Colonic mucosa (tissue), 4 donors: ENCODE measurements around the gene ARTN. TPM values are rescaled to one million over a fixed set of nuclear protein-coding genes. Genes with fewer than 3 reads are reported as not detected.

ENCODE experiments used
- DNase-seq: peaks from one replicate; pipeline ENCODE4 v3.0.0-alpha.2; 2020
- H3K27ac ChIP-seq: fragments of 200-600 bp; one replicate; pipeline ENCODE4 v1.8.0; 2021
- H3K27me3 ChIP-seq: fragments of 200-600 bp; one replicate; pipeline ENCODE4 v1.8.0; 2021
- H3K36me3 ChIP-seq: fragments of 200-600 bp; one replicate; pipeline ENCODE4 v1.8.0; 2021
- H3K4me1 ChIP-seq: fragments of 200-600 bp; one replicate; pipeline ENCODE4 v1.8.0; 2021; ENCODE audit warnings: mild to moderate bottlenecking
- H3K4me3 ChIP-seq: fragments of 200-600 bp; one replicate; pipeline ENCODE4 v1.8.0; 2021
- H3K9ac ChIP-seq, 2 donors: one replicate each; pipeline ENCODE4 v1.7.0; 2013; ENCODE audit warnings: control low read depth in 2 of 2, low read depth in 2 of 2, low read length in 2 of 2
- H3K9me3 ChIP-seq: fragments of 200-600 bp; one replicate; pipeline ENCODE4 v1.8.0; 2021
- intact Hi-C: fragments of 100-400 bp; cut with DNase I; formaldehyde crosslinking; loops from one replicate; pipeline ENCODE4 v1.14.1; 2022
- total RNA-seq, 2 donors: library from RNA; stranded (reverse); fragmentation: NEBNext Ultra II Directional in 1 of 2; extraction: Animal tissue kit (Norgen Biotek cat#: 25700) in 1 of 2; gene quantifications; one replicate each; pipeline ENCODE4 v1.2.1, GENCODE V29; 2021
- TF ChIP-seq, protein P1 (sequence below): fragments of 200-600 bp; IDR thresholded peaks from one replicate; pipeline ENCODE4 v1.8.0; 2022; ENCODE audit warnings: antibody characterized with exemption, mild to moderate bottlenecking
- donor health status: healthy.
- donor health status: DM: no; HTN: no; CAD: no.
- donor health status: DM: no; HTN: no; CAD: no.

ARTN gene
- total RNA-seq, 2 donors from 2014 or later, result 5.1 to 8.3 TPM

GRCh38 chr1:43913666-43914360, 19.8 kb upstream of the ARTN start:
- Histone ChIP-seq H3K9me3 (no peaks in the 10 kb centered on the region), H3K4me1 (no peaks in the 10 kb centered on the region), H3K27ac (no peak overlapping the region), H3K9ac (no peak overlapping the region), H3K27me3 (no peaks in the 10 kb centered on the region), H3K36me3 (no peaks in the 10 kb centered on the region), H3K4me3 (no peak overlapping the region)
- DNase-seq, result no peak
- TF ChIP-seq, protein P1, sequence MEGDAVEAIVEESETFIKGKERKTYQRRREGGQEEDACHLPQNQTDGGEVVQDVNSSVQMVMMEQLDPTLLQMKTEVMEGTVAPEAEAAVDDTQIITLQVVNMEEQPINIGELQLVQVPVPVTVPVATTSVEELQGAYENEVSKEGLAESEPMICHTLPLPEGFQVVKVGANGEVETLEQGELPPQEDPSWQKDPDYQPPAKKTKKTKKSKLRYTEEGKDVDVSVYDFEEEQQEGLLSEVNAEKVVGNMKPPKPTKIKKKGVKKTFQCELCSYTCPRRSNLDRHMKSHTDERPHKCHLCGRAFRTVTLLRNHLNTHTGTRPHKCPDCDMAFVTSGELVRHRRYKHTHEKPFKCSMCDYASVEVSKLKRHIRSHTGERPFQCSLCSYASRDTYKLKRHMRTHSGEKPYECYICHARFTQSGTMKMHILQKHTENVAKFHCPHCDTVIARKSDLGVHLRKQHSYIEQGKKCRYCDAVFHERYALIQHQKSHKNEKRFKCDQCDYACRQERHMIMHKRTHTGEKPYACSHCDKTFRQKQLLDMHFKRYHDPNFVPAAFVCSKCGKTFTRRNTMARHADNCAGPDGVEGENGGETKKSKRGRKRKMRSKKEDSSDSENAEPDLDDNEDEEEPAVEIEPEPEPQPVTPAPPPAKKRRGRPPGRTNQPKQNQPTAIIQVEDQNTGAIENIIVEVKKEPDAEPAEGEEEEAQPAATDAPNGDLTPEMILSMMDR, result no peak
- intact Hi-C loops, result no loop called here

- DNase-seq, result no peak
- H3K27ac ChIP-seq, result no peak overlapping the region
- intact Hi-C loops, result no loop called here
- TF ChIP-seq, protein P1, result no peak
- H3K27me3 ChIP-seq, result no peaks in the 10 kb centered on the region
- H3K36me3 ChIP-seq, result no peaks in the 10 kb centered on the region
- no peaks in the 10 kb centered on the region for H3K4me1 ChIP-seq
- no peaks in the 10 kb centered on the region for H3K9me3 ChIP-seq
- no peak overlapping the region for H3K4me3 ChIP-seq
- H3K9ac ChIP-seq, result no peak overlapping the region
Observed at GRCh38 chr1:43914576-43915525, 18.8 kb upstream of the ARTN start.

DNA sequence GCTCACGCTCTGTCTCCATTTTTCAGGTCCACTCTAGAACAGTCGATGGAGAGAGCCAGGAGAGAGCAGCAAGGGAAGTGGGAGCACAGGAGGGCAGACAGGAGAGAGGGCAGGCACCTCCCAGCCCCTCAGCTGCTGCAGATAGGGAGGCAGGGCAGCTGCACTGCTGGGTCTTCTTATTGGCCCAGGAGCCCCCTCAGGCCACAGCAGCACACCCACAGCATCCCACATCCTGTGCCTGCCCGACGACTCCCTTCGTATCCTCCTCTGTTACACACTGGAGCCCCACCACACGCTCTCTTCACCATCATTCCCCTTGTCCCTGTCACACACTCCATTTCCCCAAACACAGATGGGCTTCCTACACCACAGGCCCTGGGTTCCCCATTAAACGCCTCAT, 13.7 kb upstream of the ARTN start:
- DNase-seq, result no peak
- H3K9me3 ChIP-seq, result no peaks in the 10 kb centered on the region
- H3K27me3 ChIP-seq, result no peaks in the 10 kb centered on the region
- no peak overlapping the region for H3K9ac ChIP-seq
- H3K4me3 ChIP-seq, result no peak overlapping the region
- H3K4me1 ChIP-seq, result no peaks in the 10 kb centered on the region
- H3K27ac ChIP-seq, result no peak overlapping the region
- TF ChIP-seq, protein P1, result no peak
- no peaks in the 10 kb centered on the region for H3K36me3 ChIP-seq
- intact Hi-C loops, result no loop called here

DNA sequence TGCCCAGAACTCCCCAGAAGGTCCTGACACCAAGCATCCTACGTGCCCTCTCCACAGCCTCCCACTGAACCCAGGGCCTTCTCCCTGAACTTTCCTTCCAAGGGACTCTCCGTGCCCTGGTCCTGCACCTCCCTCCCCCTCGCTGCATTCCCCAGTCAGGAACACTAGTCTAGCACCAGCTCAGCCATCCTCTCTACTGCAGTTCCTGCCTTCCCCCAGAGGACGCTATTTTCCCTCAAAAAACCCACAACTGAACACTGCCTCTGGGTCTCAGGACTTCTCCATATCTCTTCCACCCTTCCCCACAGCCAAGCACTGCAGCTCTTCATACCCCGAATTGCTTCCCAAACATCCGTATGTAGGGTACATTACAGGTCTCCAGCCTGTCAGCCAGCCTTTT, 12.6 kb upstream of the ARTN start:
- TF ChIP-seq, protein P1, result no peak
- intact Hi-C loops, result no loop called here
- no peaks in the 10 kb centered on the region for H3K36me3 ChIP-seq

GRCh38 chr1:43924516-43924915, 9.1 kb upstream of the ARTN start:
- Histone ChIP-seq H3K9ac (no peak overlapping the region), H3K36me3 (no peaks in the 10 kb centered on the region), H3K4me3 (no peak overlapping the region), H3K9me3 (no peaks in the 10 kb centered on the region), H3K27me3 (no peaks in the 10 kb centered on the region), H3K27ac (no peak overlapping the region), H3K4me1 (no peaks in the 10 kb centered on the region)
- TF ChIP-seq, protein P1, result no peak
- no peak for DNase-seq
- intact Hi-C loops, result no loop called here

More for the DNA sequence above, 12.6 kb upstream of the ARTN start:
- Histone ChIP-seq H3K27ac (no peak overlapping the region), H3K4me3 (no peak overlapping the region), H3K27me3 (no peaks in the 10 kb centered on the region), H3K9ac (no peak overlapping the region), H3K9me3 (no peaks in the 10 kb centered on the region), H3K4me1 (no peaks in the 10 kb centered on the region)
- DNase-seq, result no peak
